A549 (cell line): Measurements from ENCODE around the gene APRT. TPM values are rescaled to one million over a fixed set of nuclear protein-coding genes. Genes with fewer than 3 reads are reported as not detected.

ENCODE experiments used
- ATAC-seq, 2 experiments: fragments of 200-7000 bp in 1 of 2; fragments of >200 bp in 1 of 2; cut with Nextera tagmentation in 1 of 2; cut with Tn5 transposase in 1 of 2; 3 replicates each; pipeline versions ENCODE4 v1.8.0 to v1.9.1; 2018 to 2020; ENCODE audit warnings: mild to moderate bottlenecking in 1 of 2, moderate library complexity in 1 of 2
- CTCF ChIA-PET: fragments of 300-600 bp; sonication (Branson Sonifier 250); formaldehyde crosslinking; extraction: SDS; loops from one replicate; lab custom pipeline; 2021; ENCODE audit warnings: antibody characterized with exemption, inconsistent platforms; lab: Yijun Ruan, JAX
- POLR2A ChIA-PET: fragments of 350-600 bp; formaldehyde crosslinking; extraction: SDS; loops from one replicate; lab custom pipeline; 2021; ENCODE audit warnings: antibody characterized with exemption, inconsistent platforms; lab: Yijun Ruan, JAX
- DNase-seq, 2 experiments: peaks; one replicate each; pipeline versions ENCODE4 v3.0.0 to v3.0.0-alpha.2; 2011 to 2016; ENCODE audit warnings: low read depth in 1 of 2, low spot score in 1 of 2
- FAIRE-seq: peaks from 2 replicates; lab custom pipeline; 2011; peaks lifted over from hg19 to GRCh38; lab: Jason Lieb, UNC
- H3K27ac ChIP-seq, 2 experiments: fragments of >200 bp; sonication (Bioruptor Twin); formaldehyde crosslinking; 3 replicates each; pipeline ENCODE4 v1.5.1; 2016 to 2017
- H3K4me1 ChIP-seq: fragments of >200 bp; sonication (Bioruptor Twin); formaldehyde crosslinking; 3 replicates; pipeline ENCODE4 v1.6.1; 2016
- H3K4me2 ChIP-seq: fragments of >200 bp; sonication (Bioruptor Twin); formaldehyde crosslinking; 3 replicates; pipeline ENCODE4 v1.6.1; 2016
- H3K4me3 ChIP-seq: fragments of >200 bp; sonication (Bioruptor Twin); formaldehyde crosslinking; 3 replicates; pipeline ENCODE4 v1.5.1; 2016
- H3K9me3 ChIP-seq: fragments of >200 bp; sonication (Bioruptor Twin); formaldehyde crosslinking; 3 replicates; pipeline ENCODE4 v1.6.1; 2016
- BCL3 ChIP-seq: fragments of >200 bp; sonication (Bioruptor Twin); formaldehyde crosslinking; IDR thresholded peaks from 3 replicates; pipeline ENCODE4 v1.6.1; 2016
- BHLHE40 ChIP-seq: IDR thresholded peaks from 2 replicates; pipeline ENCODE4 v1.6.1; 2012; ENCODE audit warnings: low read depth, low read length, inconsistent platforms
- CBX2 ChIP-seq: fragments of 200-600 bp; sonication (generic); IDR thresholded peaks from 2 replicates; pipeline ENCODE4 v1.6.1; 2016; ENCODE audit warnings: low read depth, mild to moderate bottlenecking, borderline replicate concordance
- CBX8 ChIP-seq: fragments of 200-600 bp; sonication (generic); IDR thresholded peaks from 2 replicates; pipeline ENCODE4 v1.6.1; 2016
- CEBPB ChIP-seq, 2 experiments: fragments of >200 bp in 1 of 2; sonication (Bioruptor Twin) in 1 of 2; formaldehyde crosslinking in 1 of 2; IDR thresholded peaks; 2 replicates each; pipeline ENCODE4 v1.6.1; 2012 to 2016
- CTCF ChIP-seq: fragments of >200 bp; sonication (Bioruptor Twin); formaldehyde crosslinking; IDR thresholded peaks from 3 replicates; pipeline ENCODE4 v1.5.1; 2016
- E2F6 ChIP-seq: IDR thresholded peaks from 2 replicates; pipeline ENCODE4 v1.6.1; 2012; ENCODE audit warnings: low read depth, borderline replicate concordance
- EHF ChIP-seq: fragments of 250-450 bp; sonication (Bioruptor Pico); IDR thresholded peaks from 2 replicates; pipeline ENCODE4 v1.5.0; 2020; ENCODE audit warnings: mild to moderate bottlenecking
- ESRRA ChIP-seq: fragments of 150-350 bp; IDR thresholded peaks from 2 replicates; pipeline ENCODE4 v1.6.1; 2014; ENCODE audit warnings: mild to moderate bottlenecking, low read length, borderline replicate concordance
- FOSB ChIP-seq: fragments of 250-450 bp; sonication (Bioruptor Pico); IDR thresholded peaks from 2 replicates; pipeline ENCODE4 v1.5.0; 2020; ENCODE audit warnings: mild to moderate bottlenecking, moderate library complexity
- FOXS1 ChIP-seq: fragments of 250-450 bp; sonication (Bioruptor Pico); IDR thresholded peaks from 2 replicates; pipeline ENCODE4 v1.5.0; 2020; ENCODE audit warnings: mild to moderate bottlenecking, moderate library complexity
- HDAC2 ChIP-seq: fragments of 200-600 bp; sonication (generic); IDR thresholded peaks from 2 replicates; pipeline ENCODE4 v1.6.1; 2016
- HMGXB4 ChIP-seq: fragments of 250-450 bp; sonication (Bioruptor Pico); IDR thresholded peaks from 2 replicates; pipeline ENCODE4 v1.5.0; 2021; ENCODE audit warnings: mild to moderate bottlenecking, moderate library complexity, borderline replicate concordance
- HOXB5 ChIP-seq: fragments of 250-450 bp; sonication (Bioruptor Pico); IDR thresholded peaks from 2 replicates; pipeline ENCODE4 v1.5.0; 2020; ENCODE audit warnings: mild to moderate bottlenecking, moderate library complexity
- JUN ChIP-seq, 2 experiments: fragments of >200 bp; sonication (Bioruptor Twin); formaldehyde crosslinking; IDR thresholded peaks; 2 replicates in 1 of 2; 3 replicates in 1 of 2; pipeline ENCODE4 v1.6.1; 2016 to 2017
- JUNB ChIP-seq: fragments of >200 bp; sonication (Bioruptor Twin); formaldehyde crosslinking; IDR thresholded peaks from 2 replicates; pipeline ENCODE4 v1.6.1; 2016
- KDM1A ChIP-seq: fragments of 200-600 bp; sonication (generic); IDR thresholded peaks from 2 replicates; pipeline ENCODE4 v1.6.1; 2016; ENCODE audit warnings: low read depth, mild to moderate bottlenecking
- KDM5A ChIP-seq: fragments of 200-600 bp; sonication (generic); IDR thresholded peaks from 2 replicates; pipeline ENCODE4 v1.6.1; 2016; ENCODE audit warnings: antibody characterized with exemption, mild to moderate bottlenecking
- NPAS2 ChIP-seq: fragments of 250-450 bp; sonication (Bioruptor Pico); IDR thresholded peaks from 2 replicates; pipeline ENCODE4 v1.8.0; 2022; ENCODE audit warnings: mild to moderate bottlenecking, moderate library complexity, borderline replicate concordance
- PHF8 ChIP-seq: fragments of 200-600 bp; sonication (generic); IDR thresholded peaks from 2 replicates; pipeline ENCODE4 v1.6.1; 2016; ENCODE audit warnings: low read depth, mild to moderate bottlenecking, antibody characterized with exemption, moderate library complexity, borderline replicate concordance
- RNF2 ChIP-seq: fragments of 200-600 bp; sonication (generic); IDR thresholded peaks from 2 replicates; pipeline ENCODE4 v1.6.1; 2016; ENCODE audit warnings: low read depth, mild to moderate bottlenecking, antibody characterized with exemption, moderate library complexity, borderline replicate concordance
- SREBF2 ChIP-seq: fragments of 450-650 bp; IDR thresholded peaks from 2 replicates; pipeline ENCODE4 v1.6.1; 2014; ENCODE audit warnings: mild to moderate bottlenecking, moderate library complexity
- TFCP2L1 ChIP-seq: fragments of 250-450 bp; sonication (Bioruptor Pico); IDR thresholded peaks from 2 replicates; pipeline ENCODE4 v1.5.0; 2021; ENCODE audit warnings: mild to moderate bottlenecking
- TP53 ChIP-seq: fragments of 250-450 bp; sonication (Bioruptor Pico); IDR thresholded peaks from 2 replicates; pipeline ENCODE4 v1.5.0; 2021; ENCODE audit warnings: mild to moderate bottlenecking, moderate library complexity
- ZC3H11A ChIP-seq: fragments of 450-650 bp; IDR thresholded peaks from 2 replicates; pipeline ENCODE4 v1.6.1; 2014; ENCODE audit warnings: antibody characterized with exemption, mild to moderate bottlenecking
- ZFP36 ChIP-seq: fragments of 450-650 bp; IDR thresholded peaks from 2 replicates; pipeline ENCODE4 v1.6.1; 2014; ENCODE audit warnings: borderline replicate concordance; ENCODE audit not compliant: partially characterized antibody
- ZSCAN20 ChIP-seq: fragments of 250-450 bp; sonication (Bioruptor Pico); IDR thresholded peaks from 2 replicates; pipeline ENCODE4 v1.8.0; 2022; ENCODE audit warnings: mild to moderate bottlenecking, moderate library complexity
- WGBS: methylation state at CpG from one replicate; pipeline ENCODE4 v1.1.6; 2017; ENCODE audit errors: missing lambda C conversion rate; 5-methylcytosine and 5-hydroxymethylcytosine counted together
- polyA plus RNA-seq, 4 experiments: library from polyadenylated mRNA; depleted of rRNA in 3 of 4; stranded (reverse); fragments of >200 nt; fragmentation: RNase III in 1 of 4; extraction: RNeasy Plus Mini Kit Qiagen cat#74134 plus additional on column Dnase treatment in 1 of 4; gene quantifications; 2 replicates in 3 of 4; 3 replicates in 1 of 4; pipeline ENCODE4 v1.2.3, GENCODE V29; 2011 to 2017

The APRT gene
- polyA plus RNA-seq, 2 of the 4 experiments (the other 2 are of a cell fraction) = 115 to 258 TPM

- DNase-seq (no peak), ATAC-seq (no peak), FAIRE-seq (no peak)
- TF ChIP-seq CTCF = no peak
- TF ChIP-seq E2F6 = no peak
- TF ChIP-seq PHF8 = no peak
- TF ChIP-seq BHLHE40 = no peak
- TF ChIP-seq HOXB5 (CRISPR knock-in tag) = no peak
- no peak for TF ChIP-seq ZSCAN20
- TF ChIP-seq HMGXB4 (CRISPR knock-in tag) = no peak
- TF ChIP-seq HDAC2 = no peak
- TF ChIP-seq SREBF2 = no peak
- TF ChIP-seq JUN (IDR thresholded peaks at IDR 0.05) = no peak
- TF ChIP-seq NPAS2 (CRISPR knock-in tag) = no peak
- no peak for TF ChIP-seq ZC3H11A
- no peak for TF ChIP-seq RNF2
- TF ChIP-seq CBX8 = no peak
- H3K4me3 ChIP-seq = no peak overlapping the region
- CTCF ChIA-PET = interaction anchor here (0.6 to 0.7 kb wide), 2 partner anchors 21 to 1315 kb away, joined by 3 read pairs; no protein-coding TSS in a partner anchor
- H3K27ac ChIP-seq = no peak overlapping the region
- 97% methylated on average over 17 of the region's 18 CpGs for WGBS
- H3K4me2 ChIP-seq = no peak overlapping the region
- no peaks in the 10 kb centered on the region for H3K9me3 ChIP-seq
- POLR2A ChIA-PET = no interaction called here
- peaks cover 37% of the 10 kb centered on the region for H3K4me1 ChIP-seq
These were observed 35.9 kb downstream of the APRT start for GRCh38 chr16:88775825-88776224.

GRCh38 chr16:88774544-88775393 lies 37.0 kb downstream of the APRT start:
- no peaks in the 10 kb centered on the region for H3K9me3 ChIP-seq
- DNase-seq (no peak), ATAC-seq (no peak), FAIRE-seq (no peak)
- ChIA-PET CTCF (interaction anchor here (0.7 to 31.8 kb wide), 7 partner anchors 7 to 785 kb away, joined by 3 to 596 read pairs (median 3); partner anchors contain the start of gene PIEZO1), POLR2A (no interaction called here)
- no peak overlapping the region for H3K4me2 ChIP-seq
- TF ChIP-seq ESRRA = no peak
- TF ChIP-seq HMGXB4 (CRISPR knock-in tag) = no peak
- no peak for TF ChIP-seq CEBPB (IDR thresholded peaks at IDR 0.05)
- no peak for TF ChIP-seq KDM5A
- TF ChIP-seq FOXS1 = no peak
- no peak for TF ChIP-seq BHLHE40
- TF ChIP-seq CBX2 = no peak
- TF ChIP-seq FOSB (CRISPR knock-in tag) = no peak
- no peak for TF ChIP-seq BCL3
- TF ChIP-seq JUNB = no peak
- TF ChIP-seq KDM1A = no peak
- no peak for TF ChIP-seq EHF (CRISPR knock-in tag)
- no peak for TF ChIP-seq ZFP36
- TF ChIP-seq ZC3H11A = no peak
- TF ChIP-seq TFCP2L1 = no peak
- TF ChIP-seq TP53 (CRISPR knock-in tag) = no peak
- H3K4me1 ChIP-seq = peaks cover 37% of the 10 kb centered on the region
- no peak overlapping the region for H3K27ac ChIP-seq
- WGBS = 91% methylated on average over 32 of the region's 32 CpGs
- H3K4me3 ChIP-seq = no peak overlapping the region
